ENCODE measurements around the gene DICER1. TPM values are rescaled to one million over a fixed set of nuclear protein-coding genes. Genes with fewer than 3 reads are reported as not detected.

DICER1 gene
- total and polyA plus RNA-seq, 2 experiments from 2014 or later, result 21.4 to 59.2 TPM

DNA sequence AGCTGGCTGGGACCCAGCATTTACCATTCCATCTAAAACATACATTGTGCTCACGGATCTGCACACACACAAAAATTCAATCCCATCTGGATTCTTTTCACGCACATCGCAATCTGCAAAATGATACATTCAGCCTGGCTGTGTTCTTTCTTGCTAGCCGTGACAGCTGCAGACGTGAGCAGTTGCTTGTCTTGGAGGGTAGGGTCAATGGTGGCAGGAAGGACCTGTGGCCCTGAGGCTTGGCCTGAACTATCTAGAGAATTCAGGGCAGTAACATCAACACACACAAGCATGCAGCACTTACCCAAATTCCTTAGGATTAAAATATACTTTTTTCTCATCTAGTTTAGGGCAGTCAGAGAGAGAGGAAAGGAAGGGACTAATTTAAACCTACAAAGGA is 72.0 kb downstream of the DICER1 start:
- H3K36me3 Mint-ChIP-seq (ENCODE audit: low read depth), result peaks cover 33% of the 10 kb centered on the region
- Histone ChIP-seq H3K4me2 (no peak overlapping the region), H3K27ac (ENCODE audit: low read depth) (no peak overlapping the region), H3K9me2 (ENCODE audit: insufficient read depth) (no peaks in the 10 kb centered on the region), H3K27me3 (ENCODE audit: insufficient read depth) (no peaks in the 10 kb centered on the region), H3K4me3 (no peak overlapping the region), H2AFZ (no peak overlapping the region), H3K79me2 (replicated peaks; ENCODE audit: insufficient read depth) (no peaks in the 10 kb centered on the region), H3K36me3 (ENCODE audit: insufficient read depth) (no peaks in the 10 kb centered on the region; the same call in 1 of the 2 replicates), H4K20me1 (replicated peaks; ENCODE audit: insufficient read depth) (no peaks in the 10 kb centered on the region), H3F3A (replicated peaks; ENCODE audit: low read depth) (no peaks in the 10 kb centered on the region), H3K4me1 (ENCODE audit: insufficient read depth) (no peaks in the 10 kb centered on the region)
- H3K4me1 Mint-ChIP-seq, result peaks cover 6% of the 10 kb centered on the region; the same call in 2 of the 3 replicates
- no peaks in the 10 kb centered on the region for H3K9me3 Mint-ChIP-seq
- DNase-seq (ENCODE audit: low spot score) (no peak), ATAC-seq (no peak)
- H3K27ac Mint-ChIP-seq, result no peak overlapping the region
- TF ChIP-seq EZH2 (IDR thresholded peaks at IDR 0.05; ENCODE audit: low read depth, unreplicated experiment) (no peak), CREB1 (CRISPR knock-in tag; IDR thresholded peaks at IDR 0.05; ENCODE audit: low read depth) (no peak), ZNF114 (CRISPR knock-in tag; IDR thresholded peaks at IDR 0.05) (no peak), NANOG (IDR thresholded peaks at IDR 0.05; ENCODE audit: borderline replicate concordance) (no peak), POLR2AphosphoS5 (IDR thresholded peaks at IDR 0.05; ENCODE audit: low read depth) (no peak), STAT1 (IDR thresholded peaks at IDR 0.05; ENCODE audit: unreplicated experiment) (no peak), JUNB (IDR thresholded peaks at IDR 0.05; ENCODE audit: unreplicated experiment) (no peak), ZNF331 (CRISPR knock-in tag; IDR thresholded peaks at IDR 0.05; ENCODE audit: low read depth) (no peak), EZH2phosphoT487 (IDR thresholded peaks at IDR 0.05; ENCODE audit: unreplicated experiment) (no peak)
- TF ChIP-seq, protein P1, sequence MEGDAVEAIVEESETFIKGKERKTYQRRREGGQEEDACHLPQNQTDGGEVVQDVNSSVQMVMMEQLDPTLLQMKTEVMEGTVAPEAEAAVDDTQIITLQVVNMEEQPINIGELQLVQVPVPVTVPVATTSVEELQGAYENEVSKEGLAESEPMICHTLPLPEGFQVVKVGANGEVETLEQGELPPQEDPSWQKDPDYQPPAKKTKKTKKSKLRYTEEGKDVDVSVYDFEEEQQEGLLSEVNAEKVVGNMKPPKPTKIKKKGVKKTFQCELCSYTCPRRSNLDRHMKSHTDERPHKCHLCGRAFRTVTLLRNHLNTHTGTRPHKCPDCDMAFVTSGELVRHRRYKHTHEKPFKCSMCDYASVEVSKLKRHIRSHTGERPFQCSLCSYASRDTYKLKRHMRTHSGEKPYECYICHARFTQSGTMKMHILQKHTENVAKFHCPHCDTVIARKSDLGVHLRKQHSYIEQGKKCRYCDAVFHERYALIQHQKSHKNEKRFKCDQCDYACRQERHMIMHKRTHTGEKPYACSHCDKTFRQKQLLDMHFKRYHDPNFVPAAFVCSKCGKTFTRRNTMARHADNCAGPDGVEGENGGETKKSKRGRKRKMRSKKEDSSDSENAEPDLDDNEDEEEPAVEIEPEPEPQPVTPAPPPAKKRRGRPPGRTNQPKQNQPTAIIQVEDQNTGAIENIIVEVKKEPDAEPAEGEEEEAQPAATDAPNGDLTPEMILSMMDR (conservative IDR thresholded peaks at IDR 0.05; ENCODE audit: low read depth in 2 of 2), result no peak
- TF ChIP-seq, protein P2, sequence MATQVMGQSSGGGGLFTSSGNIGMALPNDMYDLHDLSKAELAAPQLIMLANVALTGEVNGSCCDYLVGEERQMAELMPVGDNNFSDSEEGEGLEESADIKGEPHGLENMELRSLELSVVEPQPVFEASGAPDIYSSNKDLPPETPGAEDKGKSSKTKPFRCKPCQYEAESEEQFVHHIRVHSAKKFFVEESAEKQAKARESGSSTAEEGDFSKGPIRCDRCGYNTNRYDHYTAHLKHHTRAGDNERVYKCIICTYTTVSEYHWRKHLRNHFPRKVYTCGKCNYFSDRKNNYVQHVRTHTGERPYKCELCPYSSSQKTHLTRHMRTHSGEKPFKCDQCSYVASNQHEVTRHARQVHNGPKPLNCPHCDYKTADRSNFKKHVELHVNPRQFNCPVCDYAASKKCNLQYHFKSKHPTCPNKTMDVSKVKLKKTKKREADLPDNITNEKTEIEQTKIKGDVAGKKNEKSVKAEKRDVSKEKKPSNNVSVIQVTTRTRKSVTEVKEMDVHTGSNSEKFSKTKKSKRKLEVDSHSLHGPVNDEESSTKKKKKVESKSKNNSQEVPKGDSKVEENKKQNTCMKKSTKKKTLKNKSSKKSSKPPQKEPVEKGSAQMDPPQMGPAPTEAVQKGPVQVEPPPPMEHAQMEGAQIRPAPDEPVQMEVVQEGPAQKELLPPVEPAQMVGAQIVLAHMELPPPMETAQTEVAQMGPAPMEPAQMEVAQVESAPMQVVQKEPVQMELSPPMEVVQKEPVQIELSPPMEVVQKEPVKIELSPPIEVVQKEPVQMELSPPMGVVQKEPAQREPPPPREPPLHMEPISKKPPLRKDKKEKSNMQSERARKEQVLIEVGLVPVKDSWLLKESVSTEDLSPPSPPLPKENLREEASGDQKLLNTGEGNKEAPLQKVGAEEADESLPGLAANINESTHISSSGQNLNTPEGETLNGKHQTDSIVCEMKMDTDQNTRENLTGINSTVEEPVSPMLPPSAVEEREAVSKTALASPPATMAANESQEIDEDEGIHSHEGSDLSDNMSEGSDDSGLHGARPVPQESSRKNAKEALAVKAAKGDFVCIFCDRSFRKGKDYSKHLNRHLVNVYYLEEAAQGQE (IDR thresholded peaks at IDR 0.05; ENCODE audit: unreplicated experiment), result no peak
- no peak overlapping the region for H3K4me3 Mint-ChIP-seq
- no peaks in the 10 kb centered on the region for H3K27me3 Mint-ChIP-seq (ENCODE audit: insufficient read depth, low read depth, poor library complexity)

DNA sequence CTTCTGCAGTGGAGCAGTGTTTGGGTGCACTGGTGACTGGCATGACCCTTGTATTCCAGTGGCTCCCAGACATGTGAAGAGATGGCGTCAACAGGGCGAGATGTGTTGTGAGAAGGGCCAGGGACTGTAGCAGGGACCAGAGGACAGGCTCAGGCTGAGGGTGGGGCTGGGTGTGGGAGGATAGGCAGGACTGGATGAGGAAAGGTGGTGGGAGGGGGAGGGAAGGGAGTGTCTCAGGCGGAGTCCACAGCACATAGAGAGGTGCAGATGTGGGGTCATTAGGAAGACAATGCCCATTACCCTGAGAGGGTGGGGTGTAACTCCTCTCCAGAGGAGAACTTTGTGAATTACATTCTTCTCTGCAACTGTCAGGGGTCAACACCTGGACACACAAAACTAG is 78.5 kb downstream of the DICER1 start:
- peak; percentile 93 for ATAC-seq
- Histone ChIP-seq H3K36me3 (ENCODE audit: insufficient read depth) (no peaks in the 10 kb centered on the region), H2AFZ (no peak overlapping the region), H3F3A (replicated peaks; ENCODE audit: low read depth) (no peaks in the 10 kb centered on the region), H4K20me1 (replicated peaks; ENCODE audit: insufficient read depth) (no peaks in the 10 kb centered on the region; the same call in 1 of the 2 replicates), H3K79me2 (replicated peaks; ENCODE audit: insufficient read depth) (no peaks in the 10 kb centered on the region), H3K27me3 (ENCODE audit: insufficient read depth) (no peaks in the 10 kb centered on the region), H3K9me2 (ENCODE audit: insufficient read depth) (no peaks in the 10 kb centered on the region; the same call in 1 of the 2 replicates), H3K4me2 (peak overlapping the region; percentile 55; the same call in 1 of the 2 replicates), H3K27ac (ENCODE audit: low read depth) (no peak overlapping the region), H3K4me3 (no peak overlapping the region), H3K4me1 (ENCODE audit: insufficient read depth) (peaks cover 3% of the 10 kb centered on the region; the same call in 1 of the 2 replicates)
- peak; percentile 41 for DNase-seq (ENCODE audit: low spot score)
- Mint-ChIP-seq H3K36me3 (ENCODE audit: low read depth) (no peaks in the 10 kb centered on the region), H3K27me3 (ENCODE audit: insufficient read depth, low read depth, poor library complexity) (peaks cover 5% of the 10 kb centered on the region), H3K27ac (no peak overlapping the region), H3K4me1 (peaks cover 13% of the 10 kb centered on the region), H3K9me3 (no peaks in the 10 kb centered on the region), H3K4me3 (no peak overlapping the region)
- no peak for TF ChIP-seq EZH2 (IDR thresholded peaks at IDR 0.05; ENCODE audit: low read depth, unreplicated experiment)
- TF ChIP-seq ZNF331 (CRISPR knock-in tag; IDR thresholded peaks at IDR 0.05; ENCODE audit: low read depth), result no peak
- no peak for TF ChIP-seq NANOG (IDR thresholded peaks at IDR 0.05; ENCODE audit: borderline replicate concordance)
- TF ChIP-seq ZNF114 (CRISPR knock-in tag; IDR thresholded peaks at IDR 0.05), result no peak
- TF ChIP-seq EZH2phosphoT487 (IDR thresholded peaks at IDR 0.05; ENCODE audit: unreplicated experiment), result no peak
- TF ChIP-seq, protein P2 (IDR thresholded peaks at IDR 0.05; ENCODE audit: unreplicated experiment), result no peak
- TF ChIP-seq JUNB (IDR thresholded peaks at IDR 0.05; ENCODE audit: unreplicated experiment), result no peak
- TF ChIP-seq, protein P1 (conservative IDR thresholded peaks at IDR 0.05; ENCODE audit: low read depth in 2 of 2), result no peak
